ENCODE data around the gene MS4A18. TPM values are rescaled to one million over a fixed set of nuclear protein-coding genes. Genes with fewer than 3 reads are reported as not detected.

The MS4A18 gene
- total RNA-seq, 1 experiment from 2014 or later, result not detected

DNA sequence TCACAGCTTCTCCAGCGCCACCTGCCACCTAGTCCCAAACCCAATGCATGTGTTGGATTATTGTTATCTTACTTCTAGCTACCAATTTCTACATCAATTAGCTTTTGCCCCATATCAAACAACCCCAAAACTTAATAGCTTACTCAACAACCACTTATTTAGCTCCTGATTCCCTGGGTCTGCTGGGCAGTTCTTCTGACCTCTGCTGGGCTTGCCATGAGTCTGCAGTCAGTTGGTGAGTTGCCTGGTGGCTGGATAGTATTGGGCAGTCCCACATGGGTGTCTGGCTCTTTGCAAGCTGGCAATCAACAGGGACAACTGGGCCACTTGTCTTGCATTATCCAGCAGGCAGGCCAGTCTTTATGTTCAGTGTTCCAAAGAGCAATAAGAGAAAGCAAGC, 18.5 kb downstream of the MS4A18 start:
- H3K27ac Mint-ChIP-seq (ENCODE audit: low read depth, unreplicated experiment), result no peak overlapping the region
- H3K36me3 Mint-ChIP-seq (ENCODE audit: insufficient read depth, unreplicated experiment), result no peaks in the 10 kb centered on the region
- H3K4me1 Mint-ChIP-seq (ENCODE audit: insufficient read depth, unreplicated experiment), result no peaks in the 10 kb centered on the region
- H3K4me3 Mint-ChIP-seq (ENCODE audit: unreplicated experiment), result no peak overlapping the region
- TF ChIP-seq, protein P1, sequence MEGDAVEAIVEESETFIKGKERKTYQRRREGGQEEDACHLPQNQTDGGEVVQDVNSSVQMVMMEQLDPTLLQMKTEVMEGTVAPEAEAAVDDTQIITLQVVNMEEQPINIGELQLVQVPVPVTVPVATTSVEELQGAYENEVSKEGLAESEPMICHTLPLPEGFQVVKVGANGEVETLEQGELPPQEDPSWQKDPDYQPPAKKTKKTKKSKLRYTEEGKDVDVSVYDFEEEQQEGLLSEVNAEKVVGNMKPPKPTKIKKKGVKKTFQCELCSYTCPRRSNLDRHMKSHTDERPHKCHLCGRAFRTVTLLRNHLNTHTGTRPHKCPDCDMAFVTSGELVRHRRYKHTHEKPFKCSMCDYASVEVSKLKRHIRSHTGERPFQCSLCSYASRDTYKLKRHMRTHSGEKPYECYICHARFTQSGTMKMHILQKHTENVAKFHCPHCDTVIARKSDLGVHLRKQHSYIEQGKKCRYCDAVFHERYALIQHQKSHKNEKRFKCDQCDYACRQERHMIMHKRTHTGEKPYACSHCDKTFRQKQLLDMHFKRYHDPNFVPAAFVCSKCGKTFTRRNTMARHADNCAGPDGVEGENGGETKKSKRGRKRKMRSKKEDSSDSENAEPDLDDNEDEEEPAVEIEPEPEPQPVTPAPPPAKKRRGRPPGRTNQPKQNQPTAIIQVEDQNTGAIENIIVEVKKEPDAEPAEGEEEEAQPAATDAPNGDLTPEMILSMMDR (IDR thresholded peaks at IDR 0.05; ENCODE audit: unreplicated experiment), result no peak
- H3K27me3 Mint-ChIP-seq (ENCODE audit: insufficient read depth, unreplicated experiment), result peaks cover 21% of the 10 kb centered on the region
- CTCF ChIA-PET, result interaction anchor here (0.6 kb wide), 1 partner anchor 401 kb away, joined by 3 read pairs; no protein-coding TSS in a partner anchor
- intact Hi-C loops (cut with micrococcal nuclease), result no loop called here
- BruUV-seq (replicated peaks), result no TSS peak
- POLR2A ChIA-PET, result interaction anchor here (0.6 to 0.7 kb wide), 3 partner anchors 499 to 789 kb away, joined by 3 read pairs; no protein-coding TSS in a partner anchor
- H3K9me3 Mint-ChIP-seq (ENCODE audit: unreplicated experiment), result peaks cover 8% of the 10 kb centered on the region
- no peak for DNase-seq (ENCODE audit: unreplicated experiment)

DNA sequence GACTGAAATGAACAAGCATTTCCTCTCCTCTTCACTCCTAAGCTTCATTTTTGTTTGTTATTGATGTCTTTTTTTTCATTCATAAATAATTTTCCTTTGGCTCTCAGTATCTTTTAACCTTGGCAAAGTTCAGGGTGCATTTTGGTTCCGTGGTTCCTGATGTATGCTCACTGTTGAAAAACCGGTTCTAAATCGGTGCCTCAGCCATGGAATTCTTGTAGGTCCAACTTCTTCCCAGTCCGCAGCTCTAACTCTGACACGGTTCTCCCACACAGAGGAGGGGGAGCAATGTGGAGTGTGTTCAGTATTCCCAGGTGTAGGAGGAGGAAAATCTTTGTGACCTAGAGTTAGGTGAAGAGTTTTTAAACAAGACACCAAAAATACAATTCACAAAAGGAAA, 19.6 kb downstream of the MS4A18 start:
- no peak overlapping the region for H3K4me3 Mint-ChIP-seq (ENCODE audit: unreplicated experiment)
- peaks cover 14% of the 10 kb centered on the region for H3K27me3 Mint-ChIP-seq (ENCODE audit: insufficient read depth, unreplicated experiment)
- peaks cover 8% of the 10 kb centered on the region for H3K9me3 Mint-ChIP-seq (ENCODE audit: unreplicated experiment)
- DNase-seq (ENCODE audit: unreplicated experiment), result no peak
- POLR2A ChIA-PET, result no interaction called here
- no peak overlapping the region for H3K27ac Mint-ChIP-seq (ENCODE audit: low read depth, unreplicated experiment)
- intact Hi-C loops (cut with micrococcal nuclease), result no loop called here
- H3K4me1 Mint-ChIP-seq (ENCODE audit: insufficient read depth, unreplicated experiment), result no peaks in the 10 kb centered on the region
- TF ChIP-seq, protein P1 (IDR thresholded peaks at IDR 0.05; ENCODE audit: unreplicated experiment), result no peak
- BruUV-seq (replicated peaks), result no TSS peak
- no peaks in the 10 kb centered on the region for H3K36me3 Mint-ChIP-seq (ENCODE audit: insufficient read depth, unreplicated experiment)
- CTCF ChIA-PET, result no interaction called here

DNA sequence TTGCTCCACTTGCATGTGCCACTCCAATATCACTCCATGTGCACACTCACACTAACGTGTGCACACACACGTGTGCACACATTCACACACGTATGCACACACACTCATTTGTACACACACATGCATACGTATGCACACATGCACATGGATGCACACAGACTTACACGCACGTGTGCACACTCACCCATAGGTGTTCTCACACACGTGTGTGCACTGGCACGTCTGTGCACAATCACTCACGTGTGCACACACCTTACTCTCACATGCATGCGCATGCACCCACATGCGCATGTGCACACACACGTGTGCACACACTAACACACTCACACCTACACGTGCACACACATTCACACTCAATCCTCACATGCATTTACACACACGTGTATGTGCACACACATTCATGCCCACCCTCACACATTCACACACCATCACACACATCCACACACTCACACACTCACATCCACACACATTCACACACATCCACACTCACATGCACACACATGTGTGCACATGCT, 22.9 kb downstream of the MS4A18 start:
- ChIA-PET POLR2A (no interaction called here), CTCF (no interaction called here)
- Mint-ChIP-seq H3K27me3 (ENCODE audit: insufficient read depth, unreplicated experiment) (peaks cover 20% of the 10 kb centered on the region), H3K4me1 (ENCODE audit: insufficient read depth, unreplicated experiment) (no peaks in the 10 kb centered on the region), H3K27ac (ENCODE audit: low read depth, unreplicated experiment) (no peak overlapping the region), H3K9me3 (ENCODE audit: unreplicated experiment) (peaks cover 8% of the 10 kb centered on the region), H3K4me3 (ENCODE audit: unreplicated experiment) (no peak overlapping the region), H3K36me3 (ENCODE audit: insufficient read depth, unreplicated experiment) (no peaks in the 10 kb centered on the region)
- DNase-seq (ENCODE audit: unreplicated experiment), result no peak
- TF ChIP-seq, protein P1 (IDR thresholded peaks at IDR 0.05; ENCODE audit: unreplicated experiment), result no peak
- no TSS peak for BruUV-seq (replicated peaks)
- intact Hi-C loops (cut with micrococcal nuclease), result no loop called here

DNA sequence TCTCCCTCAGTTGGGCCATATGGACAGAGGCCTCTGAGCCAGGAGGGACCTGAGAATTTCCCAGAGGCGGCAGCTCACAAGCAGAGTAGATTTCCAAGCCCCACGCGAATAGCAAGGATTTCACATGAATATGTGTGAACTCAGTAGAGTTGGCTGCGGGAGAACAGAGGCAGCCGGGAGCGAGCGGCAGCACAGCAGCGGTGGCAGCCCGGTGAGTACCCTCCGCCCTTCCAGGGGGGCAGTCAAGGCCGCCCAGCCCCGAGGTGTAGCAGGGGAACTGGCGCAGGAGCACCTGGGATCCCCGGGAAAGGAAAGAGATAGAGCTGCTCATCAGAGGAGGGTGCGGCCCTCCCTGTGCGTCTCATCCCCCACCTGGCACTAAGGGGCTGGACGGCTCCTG, 23.7 kb downstream of the MS4A18 start:
- ChIA-PET POLR2A (interaction anchor here (0.6 kb wide), 1 partner anchor 158 kb away, joined by 3 read pairs; the partner anchor contains the start of gene PRPF19), CTCF (no interaction called here)
- H3K4me1 Mint-ChIP-seq (ENCODE audit: insufficient read depth, unreplicated experiment), result no peaks in the 10 kb centered on the region
- BruUV-seq (replicated peaks), result no TSS peak
- no peak overlapping the region for H3K27ac Mint-ChIP-seq (ENCODE audit: low read depth, unreplicated experiment)
- DNase-seq (ENCODE audit: unreplicated experiment), result no peak
- intact Hi-C loops (cut with micrococcal nuclease), result no loop called here
- TF ChIP-seq, protein P1 (IDR thresholded peaks at IDR 0.05; ENCODE audit: unreplicated experiment), result no peak
- H3K9me3 Mint-ChIP-seq (ENCODE audit: unreplicated experiment), result peaks cover 8% of the 10 kb centered on the region
- H3K36me3 Mint-ChIP-seq (ENCODE audit: insufficient read depth, unreplicated experiment), result no peaks in the 10 kb centered on the region
- no peak overlapping the region for H3K4me3 Mint-ChIP-seq (ENCODE audit: unreplicated experiment)
- peaks cover 28% of the 10 kb centered on the region for H3K27me3 Mint-ChIP-seq (ENCODE audit: insufficient read depth, unreplicated experiment)

Data from MCF 10A (cell line).